Activated CD8-positive, alpha-beta memory T cell treated with anti-CD3 and anti-CD28 coated beads, Interleukin-2, amount 50 U/mL, for 24 hours (primary cell): Measurements from ENCODE around the gene LRRC75B.
"Not testable (repeated sequence)": the region's sequence is repeated elsewhere in the genome, so short reads cannot be mapped to it uniquely, and the experiment has no call there.

Source experiments
- DNase-seq: peaks from one replicate; pipeline ENCODE4 v3.0.0-alpha.2; 2020; ENCODE audit errors: extremely low read depth

Gene LRRC75B

DNA sequence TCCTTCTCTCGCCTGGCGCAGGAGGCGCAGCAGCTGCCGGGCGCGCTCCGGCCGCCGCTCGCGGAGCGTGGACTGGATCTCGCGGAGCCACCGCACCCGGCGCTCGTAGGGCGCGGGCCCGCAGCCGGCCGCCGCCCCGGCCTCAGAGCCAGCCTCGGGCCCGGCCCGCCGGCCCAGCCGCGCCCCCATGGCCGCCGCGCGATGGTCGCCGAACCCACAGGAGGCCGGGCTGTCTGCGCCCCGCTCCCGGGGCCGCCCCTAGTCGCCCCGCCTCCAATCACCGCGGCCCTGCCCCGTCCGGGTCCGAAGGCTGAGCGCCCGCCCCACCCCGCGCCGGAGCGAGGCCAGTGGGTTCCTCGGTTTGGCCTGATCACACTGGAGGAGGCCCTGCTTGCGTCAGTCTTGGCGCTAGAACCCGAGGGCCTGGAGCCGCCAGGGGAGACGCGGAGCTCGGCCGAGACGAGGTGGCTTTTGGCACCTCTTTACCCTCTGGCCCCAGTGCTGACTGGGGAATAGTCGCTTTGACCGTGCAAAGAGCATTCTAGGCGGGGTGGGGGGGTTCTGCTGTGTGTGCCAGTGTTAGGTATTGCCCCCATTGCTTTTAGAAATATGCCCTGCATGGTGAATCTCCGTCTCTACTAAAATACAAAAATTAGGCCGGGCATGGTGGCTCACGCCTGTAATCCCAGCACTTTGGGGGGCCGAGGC is at the start of gene LRRC75B:
TSS of gene LRRC75B (minus strand) at position 223 of the 708 bp plus-strand sequence. CDS start at position 189, 34 bp downstream.
- no peak for DNase-seq

GRCh38 chr22:24642307-24642706 is 49.4 kb upstream of the LRRC75B start:
- not testable (repeated sequence) for DNase-seq

GRCh38 chr22:24636513-24636912 is 43.6 kb upstream of the LRRC75B start:
- DNase-seq, result not testable (repeated sequence)

- not testable (repeated sequence) for DNase-seq
These were observed 42.0 kb upstream of the LRRC75B start for GRCh38 chr22:24634776-24635389.

GRCh38 chr22:24633231-24634023 is 40.6 kb upstream of the LRRC75B start:
- not testable (repeated sequence) for DNase-seq

GRCh38 chr22:24632642-24633041 is 39.8 kb upstream of the LRRC75B start:
- not testable (repeated sequence) for DNase-seq

DNA sequence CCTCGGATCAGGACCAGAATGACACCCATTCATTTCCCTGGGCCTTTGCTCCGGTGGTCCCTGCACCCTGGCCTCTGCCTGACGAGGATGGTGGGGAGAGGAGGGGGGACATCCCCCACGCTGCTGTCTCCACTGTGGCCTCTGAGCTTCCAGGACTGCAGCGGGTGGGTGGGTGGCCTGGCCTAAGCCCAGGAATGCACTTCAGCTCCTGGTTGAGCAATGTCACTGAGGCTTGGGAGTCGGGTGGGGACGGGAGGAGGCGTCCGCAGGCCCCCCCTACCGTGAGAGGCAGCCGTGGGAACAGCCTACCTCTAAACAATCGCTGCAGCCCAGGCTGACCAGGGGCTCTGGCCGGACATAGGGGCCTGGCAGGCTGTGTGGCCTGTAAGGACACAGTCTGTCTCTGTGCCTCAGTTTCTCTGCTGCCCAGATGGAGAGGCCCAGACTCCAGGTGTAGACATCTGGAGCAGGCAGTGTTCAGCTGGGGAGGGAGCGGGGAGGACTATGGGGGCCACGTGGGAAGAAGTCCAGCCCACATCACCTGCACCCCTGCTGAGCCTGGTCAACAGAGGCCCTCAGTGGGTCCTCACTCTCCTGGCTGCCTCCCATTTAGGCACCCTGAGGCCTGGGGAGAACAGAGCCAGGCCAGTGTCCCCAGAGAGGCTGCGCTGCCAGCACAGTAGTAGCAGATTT is 38.7 kb upstream of the LRRC75B start:
- not testable (repeated sequence) for DNase-seq

GRCh38 chr22:24630812-24631427 is 38.0 kb upstream of the LRRC75B start:
- DNase-seq, result not testable (repeated sequence)

- DNase-seq, result not testable (repeated sequence)
These were observed 36.2 kb upstream of the LRRC75B start for GRCh38 chr22:24629069-24629468.

- not testable (repeated sequence) for DNase-seq
These were observed 35.0 kb upstream of the LRRC75B start for GRCh38 chr22:24627911-24628310.

- not testable (repeated sequence) for DNase-seq
These were observed 29.7 kb upstream of the LRRC75B start for GRCh38 chr22:24622596-24622995.

- not testable (repeated sequence) for DNase-seq
These were observed 28.4 kb upstream of the LRRC75B start for GRCh38 chr22:24621244-24621643.

DNA sequence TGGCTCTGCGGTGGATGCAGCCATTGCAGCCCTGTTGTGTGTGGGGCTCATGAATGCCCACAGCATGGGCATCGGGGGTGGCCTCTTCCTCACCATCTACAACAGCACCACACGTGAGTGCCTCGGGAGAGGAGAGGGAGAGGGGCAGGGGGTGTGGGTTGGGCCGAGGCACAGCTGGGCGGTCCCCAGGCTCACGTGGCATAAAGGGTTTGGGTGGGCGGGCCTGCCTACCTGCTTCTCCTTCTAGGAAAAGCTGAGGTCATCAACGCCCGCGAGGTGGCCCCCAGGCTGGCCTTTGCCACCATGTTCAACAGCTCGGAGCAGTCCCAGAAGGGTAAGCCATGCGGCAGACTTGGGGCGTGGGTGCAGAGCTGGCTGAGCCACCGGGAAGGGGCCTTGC is 21.9 kb upstream of the LRRC75B start:
- not testable (repeated sequence) for DNase-seq

GRCh38 chr22:24609888-24610287 is 17.0 kb upstream of the LRRC75B start:
- DNase-seq, result not testable (repeated sequence)

- not testable (repeated sequence) for DNase-seq
These were observed 15.5 kb upstream of the LRRC75B start for GRCh38 chr22:24608327-24608726.

DNA sequence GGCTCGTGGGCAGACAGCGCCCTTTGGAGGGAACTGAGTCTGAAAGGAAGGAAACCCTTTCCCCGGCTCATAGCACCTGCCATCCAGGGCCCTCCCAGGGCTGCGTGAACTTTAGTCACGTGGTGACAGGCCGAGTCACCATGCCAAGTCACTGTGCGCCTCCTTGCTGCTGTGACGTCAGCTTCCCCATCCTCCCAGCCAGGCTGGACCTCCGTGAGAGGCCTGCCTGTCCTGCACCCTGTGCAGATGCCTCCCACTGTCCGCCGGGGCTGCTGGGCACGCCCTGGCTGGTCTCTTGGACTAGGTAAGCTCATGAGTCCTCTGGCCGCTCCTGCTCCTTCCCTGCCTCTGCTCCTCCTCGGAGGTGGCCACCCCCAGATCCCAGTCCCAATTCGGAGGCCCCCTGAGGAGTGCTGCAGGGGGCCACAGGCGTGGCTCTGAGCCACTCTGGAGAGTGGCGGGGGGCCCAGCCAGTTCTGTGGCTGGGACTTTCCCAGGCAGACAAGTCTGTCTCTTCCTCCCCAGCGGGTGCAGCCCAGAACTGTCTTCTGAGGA is 14.6 kb upstream of the LRRC75B start:
- peak; percentile 23 for DNase-seq

DNA sequence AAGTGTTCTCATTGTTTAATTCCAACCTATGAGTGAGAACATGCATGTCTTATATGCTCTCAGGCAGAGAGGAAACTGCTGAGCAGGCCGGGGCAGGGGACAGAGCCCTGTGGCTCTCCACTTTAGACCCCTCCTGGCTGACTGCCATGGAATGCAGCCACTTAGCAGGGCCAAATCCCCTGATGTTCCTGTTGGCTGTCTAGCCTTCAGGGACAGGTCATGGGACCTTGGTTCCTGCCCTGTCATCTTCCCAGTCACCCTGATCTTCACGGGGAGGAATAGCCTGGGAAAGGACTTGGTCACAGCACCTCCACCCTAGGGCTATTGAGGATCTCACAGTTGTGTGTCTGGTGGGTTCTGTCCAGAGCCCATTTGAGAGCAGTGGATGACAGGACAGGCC is 13.5 kb upstream of the LRRC75B start:
- DNase-seq, result not testable (repeated sequence)

DNA sequence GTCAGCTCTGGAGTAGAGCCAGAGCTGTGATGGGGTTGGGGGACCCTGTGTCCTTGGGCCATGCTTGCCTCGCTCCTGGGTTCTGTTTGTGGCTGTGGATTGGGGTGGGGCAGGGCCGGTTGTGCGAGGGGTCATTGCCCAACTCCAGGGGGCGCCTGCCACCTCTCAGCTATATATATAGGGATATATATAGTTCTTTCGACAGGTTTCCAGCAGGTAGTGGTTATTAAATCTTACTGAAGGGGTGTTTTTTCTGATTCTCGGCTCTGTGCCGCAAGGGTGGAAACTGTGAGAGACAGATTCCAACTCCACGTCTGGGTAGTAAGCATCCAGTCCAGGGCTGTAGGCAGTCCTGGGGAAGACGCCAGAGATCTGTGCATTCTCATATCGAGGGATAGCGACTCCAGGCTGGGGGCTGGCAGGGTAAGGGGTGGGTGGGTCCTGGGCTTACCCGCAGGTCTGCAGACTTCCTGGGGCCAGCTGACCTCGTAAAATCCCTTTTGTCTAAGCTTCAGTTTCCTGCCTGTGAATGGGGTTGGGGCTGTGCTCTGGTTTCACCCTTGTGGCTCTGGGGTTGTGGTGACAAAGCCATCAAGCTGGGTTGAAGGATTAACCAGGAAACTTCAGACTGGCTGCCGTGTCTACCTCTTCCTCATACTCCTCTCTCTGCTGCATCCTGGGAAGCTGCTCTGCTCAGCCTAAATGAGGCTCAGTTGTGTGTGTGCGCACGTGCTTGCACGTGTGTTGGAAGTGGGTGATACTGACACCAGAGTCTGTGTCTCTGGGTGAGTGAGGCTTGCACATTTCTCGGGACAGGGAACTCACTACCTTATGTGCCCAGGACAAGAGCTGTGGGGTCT is 11.1 kb upstream of the LRRC75B start:
- DNase-seq, result not testable (repeated sequence)

- DNase-seq, result not testable (repeated sequence)
These were observed 10.2 kb upstream of the LRRC75B start, which contains the start of gene GGT1 for GRCh38 chr22:24602847-24603769. Gene GGT1, plus strand, starts transcription at chr22:24603193. Its CDS starts 7,889 bp downstream, at chr22:24611082.
